ENCODE data around the gene USP1.

The USP1 gene

GRCh38 chr1:62487956-62488355 is 51.1 kb downstream of the USP1 start:
- TF ChIP-seq GATA2 (IDR thresholded peaks at IDR 0.05; ENCODE audit: low read depth, low read length) (no peak), GATA3 (IDR thresholded peaks at IDR 0.05; ENCODE audit: low read depth, low read length) (no peak)

GRCh38 chr1:62492521-62492920 is 55.7 kb downstream of the USP1 start:
- no peak for TF ChIP-seq GATA2 (IDR thresholded peaks at IDR 0.05; ENCODE audit: low read depth, low read length)
- no peak for TF ChIP-seq GATA3 (IDR thresholded peaks at IDR 0.05; ENCODE audit: low read depth, low read length)

GRCh38 chr1:62493656-62494055 is 56.8 kb downstream of the USP1 start:
- TF ChIP-seq GATA3 (IDR thresholded peaks at IDR 0.05; ENCODE audit: low read depth, low read length) (no peak), GATA2 (IDR thresholded peaks at IDR 0.05; ENCODE audit: low read depth, low read length) (no peak)

GRCh38 chr1:62494137-62494536 is 57.3 kb downstream of the USP1 start:
- TF ChIP-seq GATA2 (IDR thresholded peaks at IDR 0.05; ENCODE audit: low read depth, low read length) (no peak), GATA3 (IDR thresholded peaks at IDR 0.05; ENCODE audit: low read depth, low read length) (no peak)

- no peak for TF ChIP-seq GATA2 (IDR thresholded peaks at IDR 0.05; ENCODE audit: low read depth, low read length)
- no peak for TF ChIP-seq GATA3 (IDR thresholded peaks at IDR 0.05; ENCODE audit: low read depth, low read length)
These were observed 63.4 kb downstream of the USP1 start for GRCh38 chr1:62500210-62500609.
